ENCODE data around the gene ADH7.
"Not testable (repeated sequence)": the region's sequence is repeated elsewhere in the genome, so short reads cannot be mapped to it uniquely, and the experiment has no call there.

ADH7 gene

GRCh38 chr4:99379571-99379970, 55.6 kb downstream of the ADH7 start:
- no peak for DNase-seq (ENCODE audit: low read depth in 2 of 2)

DNA sequence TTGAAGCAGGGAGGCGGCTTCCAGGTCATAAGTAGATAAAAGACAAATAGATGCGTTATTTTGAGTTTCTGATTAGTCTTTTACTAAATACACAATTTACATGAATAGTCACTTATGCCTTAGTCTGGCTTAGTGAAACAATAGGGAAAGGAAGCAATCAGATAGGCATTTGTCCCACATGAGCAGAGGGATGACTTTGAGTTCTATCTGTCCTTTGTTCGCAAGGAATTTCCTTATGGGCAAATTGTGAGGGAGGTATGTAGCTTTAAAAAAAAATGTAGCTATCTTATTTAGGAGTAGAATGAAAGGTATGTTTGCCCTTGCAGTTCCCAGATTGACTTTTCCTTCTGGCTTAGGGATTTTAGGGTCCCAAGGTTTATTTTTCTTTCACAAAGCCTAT, 56.3 kb downstream of the ADH7 start:
- no peak for DNase-seq (ENCODE audit: low read depth in 2 of 2)

GRCh38 chr4:99377341-99377740, 57.8 kb downstream of the ADH7 start:
- DNase-seq (ENCODE audit: low read depth in 2 of 2), result not testable (repeated sequence)

DNA sequence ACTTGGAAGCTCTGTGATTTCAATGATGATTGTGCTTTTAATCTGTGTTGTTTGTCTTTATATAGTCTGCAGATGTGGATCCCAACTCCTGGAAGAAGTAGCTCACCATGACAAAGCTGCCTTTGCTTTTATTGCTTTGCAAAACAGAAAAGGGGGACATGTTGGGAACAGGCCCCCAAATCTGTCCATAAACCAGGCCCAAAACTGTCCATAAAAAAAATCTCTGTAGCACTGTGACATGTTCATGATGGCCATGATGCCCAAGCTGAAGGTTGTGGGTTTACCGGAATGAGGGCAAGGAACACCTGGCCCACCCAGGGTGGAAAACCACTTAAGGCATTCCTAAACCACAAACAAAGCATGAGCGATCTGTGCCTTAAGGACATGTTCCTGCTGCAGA, 62.7 kb downstream of the ADH7 start:
- not testable (repeated sequence) for DNase-seq (ENCODE audit: low read depth in 2 of 2)

GRCh38 chr4:99367817-99368216, 67.3 kb downstream of the ADH7 start:
- DNase-seq (ENCODE audit: low read depth in 2 of 2), result not testable (repeated sequence)

- no peak for DNase-seq (ENCODE audit: low read depth in 2 of 2)
Measured at GRCh38 chr4:99366491-99366890, 68.7 kb downstream of the ADH7 start.

DNA sequence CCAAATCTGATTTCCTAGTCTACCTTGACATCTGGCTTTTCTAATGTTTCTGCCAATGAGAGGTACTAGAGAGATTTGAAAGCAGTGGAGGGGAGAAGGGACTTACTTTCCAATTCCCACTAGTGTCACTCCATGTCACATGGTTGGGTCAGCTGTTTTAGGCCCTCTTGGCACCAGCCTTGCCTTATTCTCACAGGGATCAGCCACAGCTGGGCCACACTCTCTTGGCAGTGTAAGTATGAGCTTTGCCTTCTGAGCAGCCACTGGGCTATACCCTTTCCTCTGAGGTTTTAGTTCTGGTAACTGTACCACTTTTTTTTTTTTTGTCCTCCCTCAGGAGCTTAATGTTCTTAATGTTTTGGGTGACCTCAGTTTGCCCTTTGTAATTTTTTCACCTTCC, 72.4 kb downstream of the ADH7 start:
- no peak for DNase-seq (ENCODE audit: low read depth in 2 of 2)

All from stimulated activated CD8-positive, alpha-beta memory T cell treated with anti-CD3 and anti-CD28 coated beads, Interleukin-2, amount 100 ng/mL, for 48 hours (primary cell).